OCI-LY7 (cell line): ENCODE measurements around the gene SLC30A7. TPM values are rescaled to one million over a fixed set of nuclear protein-coding genes. Genes with fewer than 3 reads are reported as not detected.

Experiments
- BruUV-seq: library from RNA; stranded (reverse); fragments of 400-500 nt; replicated peaks from 2 replicates; lab custom pipeline; 2021; lab: Mats Ljungman, UMichigan
- CTCF ChIA-PET: fragments of 300-600 bp; sonication (Branson Sonifier 250); formaldehyde crosslinking; loops from one replicate; lab custom pipeline; 2022; ENCODE audit warnings: antibody characterized with exemption; ENCODE audit not compliant: unreplicated experiment; lab: Charles Lee
- POLR2A ChIA-PET: fragments of 300-600 bp; sonication (Branson Sonifier 250); formaldehyde crosslinking; loops from one replicate; lab custom pipeline; 2022; ENCODE audit warnings: antibody characterized with exemption; lab: Charles Lee
- DNase-seq: peaks from one replicate; pipeline ENCODE4 v3.0.0-alpha.2; 2015; ENCODE audit warnings: low spot score
- H2AFZ ChIP-seq: fragments of 200-600 bp; sonication (generic), shearing (Covaris generic); 2 replicates; pipeline ENCODE4 v1.6.1; 2014; ENCODE audit warnings: mild to moderate bottlenecking, antibody characterized with exemption, low read length, moderate library complexity
- H3K27ac ChIP-seq: fragments of 200-600 bp; sonication (generic); 2 replicates; pipeline ENCODE4 v1.5.1; 2014; ENCODE audit warnings: mixed run types, low read depth, mild to moderate bottlenecking, moderate library complexity, low read length, inconsistent platforms; ENCODE audit not compliant: poor library complexity, severe bottlenecking
- H3K36me3 ChIP-seq: fragments of 200-600 bp; sonication (generic); 2 replicates; pipeline ENCODE4 v1.6.1; 2014; ENCODE audit warnings: mild to moderate bottlenecking, antibody characterized with exemption, low read length, moderate library complexity, mixed read lengths; ENCODE audit not compliant: insufficient read depth
- H3K4me1 ChIP-seq: fragments of 200-600 bp; sonication (generic); 2 replicates; pipeline ENCODE4 v1.5.1; 2014; ENCODE audit warnings: mild to moderate bottlenecking, low read length; ENCODE audit not compliant: insufficient read depth, poor library complexity, severe bottlenecking
- H3K4me2 ChIP-seq: fragments of 200-600 bp; sonication (generic); 2 replicates; pipeline ENCODE4 v1.6.1; 2014; ENCODE audit warnings: mild to moderate bottlenecking, low read length
- H3K4me3 ChIP-seq: fragments of 200-600 bp; sonication (generic); 2 replicates; pipeline ENCODE4 v1.5.1; 2014; ENCODE audit warnings: mild to moderate bottlenecking, low read depth, low read length; ENCODE audit not compliant: poor library complexity, severe bottlenecking
- H3K79me2 ChIP-seq: fragments of 200-600 bp; sonication (generic); 2 replicates; pipeline ENCODE4 v1.6.1; 2016; ENCODE audit warnings: low read depth, mild to moderate bottlenecking, low read length, moderate library complexity, mixed read lengths; ENCODE audit not compliant: insufficient read depth
- H3K9me2 ChIP-seq: fragments of 200-600 bp; sonication (generic); 2 replicates; pipeline ENCODE4 v1.6.1; 2016; ENCODE audit warnings: mild to moderate bottlenecking, low read length, mixed read lengths; ENCODE audit not compliant: insufficient read depth
- H3K9me3 ChIP-seq: fragments of 200-600 bp; sonication (generic); 2 replicates; pipeline ENCODE4 v1.6.1; 2014; ENCODE audit warnings: mild to moderate bottlenecking, mixed run types, low read length, mixed read lengths
- H4K20me1 ChIP-seq: fragments of 200-600 bp; sonication (generic); 2 replicates; pipeline ENCODE4 v1.6.1; 2014; ENCODE audit warnings: mild to moderate bottlenecking, antibody characterized with exemption, low read length, moderate library complexity, mixed read lengths; ENCODE audit not compliant: insufficient read depth
- CTCF ChIP-seq: fragments of 200-600 bp; sonication (generic); conservative IDR thresholded peaks from 2 replicates; pipeline ENCODE4 v1.5.1; 2014; ENCODE audit warnings: mild to moderate bottlenecking, antibody characterized with exemption, low read length, moderate library complexity, mixed read lengths
- EZH2phosphoT487 ChIP-seq: fragments of 200-600 bp; sonication (generic); IDR thresholded peaks from 2 replicates; pipeline ENCODE4 v1.6.1; 2018; ENCODE audit warnings: low read depth, borderline replicate concordance, mild to moderate bottlenecking, mixed run types, antibody characterized with exemption, low read length, moderate library complexity, mixed read lengths
- intact Hi-C: fragments of 100-400 bp; cut with micrococcal nuclease; formaldehyde crosslinking; loops from one replicate; pipeline ENCODE4 v1.10.0; 2022; ENCODE audit not compliant: unreplicated experiment
- total RNA-seq, 2 experiments: library from RNA; depleted of rRNA in 1 of 2; stranded (reverse); fragments of >200 nt in 1 of 2; shearing (Covaris generic) in 1 of 2; gene quantifications; 2 replicates each; pipeline ENCODE4 v1.2.3, GENCODE V29; 2014 to 2022

SLC30A7 gene
- total RNA-seq, 2 experiments from 2014 or later: 8.6 to 15.3 TPM

GRCh38 chr1:101027194-101027772 is 131.4 kb downstream of the SLC30A7 start:
- H3K4me3 ChIP-seq: peak overlapping the region; percentile 78
- peaks cover 37% of the 10 kb centered on the region for H3K36me3 ChIP-seq
- TF ChIP-seq EZH2phosphoT487 (no peak), CTCF (no peak)
- DNase-seq: no peak
- H3K4me2 ChIP-seq: peak overlapping the region; percentile 94
- H3K9me3 ChIP-seq: no peaks in the 10 kb centered on the region
- intact Hi-C loops: loop anchor here (5.0 to 10.0 kb wide), 3 partner anchors 220 to 675 kb away; partner anchors contain the start of gene CDC14A
- H3K9me2 ChIP-seq: no peaks in the 10 kb centered on the region
- ChIA-PET CTCF (no interaction called here), POLR2A (interaction anchor here (0.7 to 1.7 kb wide), 3 partner anchors 10 to 23 kb away, joined by 3 to 9 read pairs (median 3); no protein-coding TSS in a partner anchor)
- H3K79me2 ChIP-seq: peaks cover 55% of the 10 kb centered on the region
- H2AFZ ChIP-seq: no peak overlapping the region
- no peak overlapping the region for H3K27ac ChIP-seq
- no peaks in the 10 kb centered on the region for H4K20me1 ChIP-seq
- no TSS peak for BruUV-seq
- peaks cover 41% of the 10 kb centered on the region for H3K4me1 ChIP-seq

GRCh38 chr1:101028466-101028865 is 132.6 kb downstream of the SLC30A7 start:
- Histone ChIP-seq H2AFZ (no peak overlapping the region), H3K36me3 (peaks cover 34% of the 10 kb centered on the region), H3K9me2 (no peaks in the 10 kb centered on the region), H3K4me1 (peaks cover 41% of the 10 kb centered on the region), H3K79me2 (peaks cover 65% of the 10 kb centered on the region), H3K4me3 (no peak overlapping the region), H3K9me3 (peaks cover 7% of the 10 kb centered on the region; the same call in 1 of the 2 replicates), H3K4me2 (peak overlapping the region; percentile 94), H4K20me1 (no peaks in the 10 kb centered on the region), H3K27ac (no peak overlapping the region)
- TF ChIP-seq EZH2phosphoT487: no peak
- no peak for TF ChIP-seq CTCF
- no peak for DNase-seq
- intact Hi-C loops: loop anchor here (5.0 to 10.0 kb wide), 3 partner anchors 219 to 676 kb away; partner anchors contain the start of gene CDC14A
- ChIA-PET CTCF (no interaction called here), POLR2A (interaction anchor here (1.2 to 1.7 kb wide), 3 partner anchors 9 to 88 kb away, joined by 3 to 9 read pairs (median 3); no protein-coding TSS in a partner anchor)
- BruUV-seq: no TSS peak

GRCh38 chr1:101029184-101029583 is 133.3 kb downstream of the SLC30A7 start:
- Histone ChIP-seq H2AFZ (no peak overlapping the region), H3K9me3 (peaks cover 7% of the 10 kb centered on the region; the same call in 1 of the 2 replicates), H3K27ac (no peak overlapping the region), H3K79me2 (peaks cover 67% of the 10 kb centered on the region), H3K4me2 (peak overlapping the region; percentile 94; the same call in 1 of the 2 replicates), H3K4me1 (peaks cover 35% of the 10 kb centered on the region), H4K20me1 (no peaks in the 10 kb centered on the region), H3K36me3 (peaks cover 27% of the 10 kb centered on the region), H3K4me3 (no peak overlapping the region), H3K9me2 (no peaks in the 10 kb centered on the region)
- no TSS peak for BruUV-seq
- TF ChIP-seq EZH2phosphoT487: no peak
- no peak for TF ChIP-seq CTCF
- ChIA-PET CTCF (no interaction called here), POLR2A (interaction anchor here (0.6 to 1.2 kb wide), 3 partner anchors 9 to 760 kb away, joined by 3 to 4 read pairs (median 3); no protein-coding TSS in a partner anchor)
- DNase-seq: no peak
- intact Hi-C loops: loop anchor here (5.0 to 10.0 kb wide), 3 partner anchors 218 to 677 kb away; partner anchors contain the start of gene CDC14A
